ENCODE measurements around the gene ZNRF1. TPM values are rescaled to one million over a fixed set of nuclear protein-coding genes. Genes with fewer than 3 reads are reported as not detected.

ZNRF1 gene
- total and polyA plus RNA-seq, 10 of the 15 experiments (the other 5 are each of a cell fraction or from before 2014, with no cell fraction given) = 5.8 to 25.9 (median 14.3) TPM

DNA sequence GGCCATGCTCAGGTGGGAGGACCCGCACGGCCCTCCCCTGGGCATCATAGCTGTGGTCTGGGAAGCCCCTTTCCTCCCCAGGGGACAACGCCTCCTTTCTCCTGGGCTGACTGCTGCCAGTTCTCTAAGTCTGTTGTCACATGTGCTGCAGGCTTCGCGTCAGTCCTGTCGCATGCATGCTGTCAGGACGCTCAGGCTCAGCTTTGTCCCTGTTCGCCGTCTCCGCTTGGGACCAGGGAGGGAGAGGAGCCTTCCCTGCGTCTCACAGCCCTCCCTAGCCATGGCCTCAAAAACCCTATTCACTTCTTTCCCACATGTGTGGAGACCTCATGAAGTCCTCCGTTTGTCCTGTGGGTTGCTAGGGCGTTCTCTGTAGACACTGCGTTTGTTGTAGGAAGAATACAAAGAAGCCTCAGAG is 96.4 kb downstream of the ZNRF1 start (continued):
- TF ChIP-seq, protein P1, sequence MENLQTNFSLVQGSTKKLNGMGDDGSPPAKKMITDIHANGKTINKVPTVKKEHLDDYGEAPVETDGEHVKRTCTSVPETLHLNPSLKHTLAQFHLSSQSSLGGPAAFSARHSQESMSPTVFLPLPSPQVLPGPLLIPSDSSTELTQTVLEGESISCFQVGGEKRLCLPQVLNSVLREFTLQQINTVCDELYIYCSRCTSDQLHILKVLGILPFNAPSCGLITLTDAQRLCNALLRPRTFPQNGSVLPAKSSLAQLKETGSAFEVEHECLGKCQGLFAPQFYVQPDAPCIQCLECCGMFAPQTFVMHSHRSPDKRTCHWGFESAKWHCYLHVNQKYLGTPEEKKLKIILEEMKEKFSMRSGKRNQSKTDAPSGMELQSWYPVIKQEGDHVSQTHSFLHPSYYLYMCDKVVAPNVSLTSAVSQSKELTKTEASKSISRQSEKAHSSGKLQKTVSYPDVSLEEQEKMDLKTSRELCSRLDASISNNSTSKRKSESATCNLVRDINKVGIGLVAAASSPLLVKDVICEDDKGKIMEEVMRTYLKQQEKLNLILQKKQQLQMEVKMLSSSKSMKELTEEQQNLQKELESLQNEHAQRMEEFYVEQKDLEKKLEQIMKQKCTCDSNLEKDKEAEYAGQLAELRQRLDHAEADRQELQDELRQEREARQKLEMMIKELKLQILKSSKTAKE (IDR thresholded peaks at IDR 0.05; ENCODE audit: low read depth, poor library complexity, severe bottlenecking) = no peak
- TF ChIP-seq RELA (IDR thresholded peaks at IDR 0.05; ENCODE audit: borderline replicate concordance, partially characterized antibody) (peak; percentile 44), IKZF1 (conservative IDR thresholded peaks at IDR 0.05) (0 out of 2 replicates have a peak, but pooled peaks have one; percentile 21)

DNA sequence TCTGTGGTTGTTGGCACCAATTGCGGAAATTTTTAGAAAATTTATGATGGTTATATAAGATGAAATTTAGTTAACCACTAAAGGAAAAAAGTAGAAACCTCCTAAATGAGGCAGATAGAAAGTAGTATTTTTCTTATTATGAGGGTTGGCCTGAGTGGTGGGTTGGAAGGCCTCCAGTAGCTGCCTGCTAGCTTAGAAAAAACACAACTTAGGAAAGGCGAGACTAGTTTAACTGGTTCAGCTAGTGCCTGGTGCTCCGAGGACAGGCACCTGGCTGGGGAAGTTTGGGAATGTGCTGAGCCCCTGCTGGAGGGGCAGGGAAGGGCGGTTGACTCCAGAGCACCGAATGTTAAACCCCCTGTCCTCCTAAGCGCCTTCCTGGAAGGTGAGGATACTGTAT is 97.8 kb downstream of the ZNRF1 start:
- ATAC-seq (no peak), FAIRE-seq (no peak), DNase-seq (ENCODE audit: low read depth, low spot score) (no peak)
- no peaks in the 10 kb centered on the region for H3K36me3 ChIP-seq (ENCODE audit: control insufficient read depth in 2 of 2, insufficient read depth in 2 of 2, low read length in 1 of 2)
- no peak overlapping the region for H3K4me3 ChIP-seq
- H3K79me2 ChIP-seq (ENCODE audit: control insufficient read depth, insufficient read depth, low read length) = no peaks in the 10 kb centered on the region; the same call in 1 of the 2 replicates
- no peaks in the 10 kb centered on the region for H3K27me3 ChIP-seq (replicated peaks in 1 of 2; ENCODE audit: control insufficient read depth in 2 of 2, insufficient read depth in 2 of 2, low read length in 1 of 2)
- ChIA-PET POLR2A (no interaction called here), SMC1A (ENCODE audit: uncharacterized antibody, unreplicated experiment) (interaction anchor here (0.8 to 1.3 kb wide), 2 partner anchors 83 to 234 kb away, joined by 3 to 5 read pairs; no protein-coding TSS in a partner anchor), RAD21 (ENCODE audit: unreplicated experiment) (interaction anchor here (1.2 kb wide), 1 partner anchor 98 kb away, joined by 4 read pairs; the partner anchor contains the start of gene ZNRF1), CTCF (interaction anchor here (0.7 to 1.4 kb wide), 4 partner anchors 9 to 211 kb away, joined by 3 to 8 read pairs (median 3); no protein-coding TSS in a partner anchor)
- peaks cover 23% of the 10 kb centered on the region for H3K4me1 ChIP-seq (ENCODE audit: control insufficient read depth, insufficient read depth, low read length)
- no peak overlapping the region for H3K4me2 ChIP-seq (ENCODE audit: control insufficient read depth, insufficient read depth)
- H3K9me3 ChIP-seq (replicated peaks; ENCODE audit: control insufficient read depth, insufficient read depth, low read length) = no peaks in the 10 kb centered on the region
- TF ChIP-seq TBL1XR1 (IDR thresholded peaks at IDR 0.05; ENCODE audit: low read depth, low read length) (no peak), TCF12 (IDR thresholded peaks at IDR 0.05; ENCODE audit: low read depth, low read length) (no peak), FOXK2 (IDR thresholded peaks at IDR 0.05) (no peak), POLR2AphosphoS5 (IDR thresholded peaks at IDR 0.05; ENCODE audit: low read length) (no peak), NKRF (conservative IDR thresholded peaks at IDR 0.05) (no peak), NFXL1 (IDR thresholded peaks at IDR 0.05; ENCODE audit: borderline replicate concordance) (no peak), RELB (IDR thresholded peaks at IDR 0.05; ENCODE audit: low read depth) (no peak), CHD2 (IDR thresholded peaks at IDR 0.05; ENCODE audit: borderline replicate concordance, low read depth, low read length) (no peak), MEF2A (IDR thresholded peaks at IDR 0.05; ENCODE audit: insufficient read depth, low read depth, low read length) (no peak), SREBF2 (IDR thresholded peaks at IDR 0.05; ENCODE audit: low read length) (no peak), MXI1 (IDR thresholded peaks at IDR 0.05; ENCODE audit: low read depth, low read length) (no peak), FOXM1 (IDR thresholded peaks at IDR 0.05; ENCODE audit: low read depth, low read length) (no peak), ZNF217 (IDR thresholded peaks at IDR 0.05) (no peak), ZNF207 (IDR thresholded peaks at IDR 0.05; ENCODE audit: borderline replicate concordance) (no peak)
- intact Hi-C loops (cut with micrococcal nuclease; ENCODE audit: unreplicated experiment) = no loop called here
- 83% methylated on average over 6 of the region's 6 CpGs for WGBS (ENCODE audit: insufficient coverage, insufficient replicate concordance, low lambda C conversion rate, missing lambda C conversion rate)
- BruUV-seq (replicated peaks) = no TSS peak
- H3K9ac ChIP-seq (ENCODE audit: control insufficient read depth, insufficient read depth, low read length) = no peak overlapping the region
- H3K27ac ChIP-seq (ENCODE audit: control insufficient read depth, insufficient read depth) = no peak overlapping the region
- in situ Hi-C loops (cut with MboI) = no loop called here
- H4K20me1 ChIP-seq (ENCODE audit: control insufficient read depth, insufficient read depth) = no peaks in the 10 kb centered on the region
- no peak overlapping the region for H2AFZ ChIP-seq (ENCODE audit: control insufficient read depth, low read depth, low read length)

All from GM12878 (cell line).